ENCODE measurements around the gene TM9SF3.

The TM9SF3 gene

GRCh38 chr10:96516337-96516736 is 70.5 kb downstream of the TM9SF3 start:
- no peak for TF ChIP-seq CTCF (IDR thresholded peaks at IDR 0.05; ENCODE audit: control extremely low read depth, extremely low read depth, low read depth, missing control alignments)
- ChIA-PET POLR2A (no interaction called here), CTCF (interaction anchor here (3.7 kb wide), 1 partner anchor 145 kb away, joined by 18 read pairs; no protein-coding TSS in a partner anchor)
- DNase-seq (ENCODE audit: extremely low spot score), result no peak

- ChIA-PET CTCF (interaction anchor here (0.6 to 3.7 kb wide), 28 partner anchors 9 to 711 kb away, joined by 3 to 22 read pairs (median 4); no protein-coding TSS in a partner anchor), POLR2A (interaction anchor here (0.5 kb wide), 1 partner anchor 294 kb away, joined by 4 read pairs; no protein-coding TSS in a partner anchor)
- peak; percentile 53 for TF ChIP-seq CTCF (IDR thresholded peaks at IDR 0.05; ENCODE audit: control extremely low read depth, extremely low read depth, low read depth, missing control alignments)
- peak; percentile 89 for DNase-seq (ENCODE audit: extremely low spot score)
These were observed 72.9 kb downstream of the TM9SF3 start, which contains the start of gene TLL2 for GRCh38 chr10:96513698-96514561. Gene TLL2, minus strand, starts transcription at chr10:96513926. Its CDS starts 241 bp downstream, at chr10:96513685.

- TF ChIP-seq CTCF (IDR thresholded peaks at IDR 0.05; ENCODE audit: control extremely low read depth, extremely low read depth, low read depth, missing control alignments), result no peak
- CTCF ChIA-PET, result interaction anchor here (0.8 to 3.7 kb wide), 26 partner anchors 9 to 712 kb away, joined by 3 to 22 read pairs (median 5); no protein-coding TSS in a partner anchor
- POLR2A ChIA-PET, result interaction anchor here (0.5 kb wide), 1 partner anchor 295 kb away, joined by 4 read pairs; no protein-coding TSS in a partner anchor
- no peak for DNase-seq (ENCODE audit: extremely low spot score)
These were observed 73.5 kb downstream of the TM9SF3 start for GRCh38 chr10:96513305-96513697.

GRCh38 chr10:96512524-96513304 is 74.1 kb downstream of the TM9SF3 start:
- CTCF ChIA-PET, result interaction anchor here (0.8 to 3.7 kb wide), 16 partner anchors 10 to 712 kb away, joined by 3 to 22 read pairs (median 5); no protein-coding TSS in a partner anchor
- no peak for TF ChIP-seq CTCF (IDR thresholded peaks at IDR 0.05; ENCODE audit: control extremely low read depth, extremely low read depth, low read depth, missing control alignments)
- no peak for DNase-seq (ENCODE audit: extremely low spot score)
- POLR2A ChIA-PET, result no interaction called here

- ChIA-PET CTCF (interaction anchor here (0.8 to 3.0 kb wide), 24 partner anchors 9 to 167 kb away, joined by 3 to 21 read pairs (median 4); no protein-coding TSS in a partner anchor), POLR2A (no interaction called here)
- peak; percentile 61 for DNase-seq (ENCODE audit: extremely low spot score)
- peak; percentile 75 for TF ChIP-seq CTCF (IDR thresholded peaks at IDR 0.05; ENCODE audit: control extremely low read depth, extremely low read depth, low read depth, missing control alignments)
These were observed 75.5 kb downstream of the TM9SF3 start for GRCh38 chr10:96511044-96511945.
